ENCODE measurements around the gene PABPC1L. TPM values are rescaled to one million over a fixed set of nuclear protein-coding genes. Genes with fewer than 3 reads are reported as not detected.

The PABPC1L gene
- total and polyA plus RNA-seq, 2 of the 13 experiments (the other 11 are each of a cell fraction or from before 2014, with no cell fraction given): 30.8 to 252 TPM

GRCh38 chr20:44909872-44910689 is at the start of gene PABPC1L (continued):
- TF ChIP-seq, protein P1, sequence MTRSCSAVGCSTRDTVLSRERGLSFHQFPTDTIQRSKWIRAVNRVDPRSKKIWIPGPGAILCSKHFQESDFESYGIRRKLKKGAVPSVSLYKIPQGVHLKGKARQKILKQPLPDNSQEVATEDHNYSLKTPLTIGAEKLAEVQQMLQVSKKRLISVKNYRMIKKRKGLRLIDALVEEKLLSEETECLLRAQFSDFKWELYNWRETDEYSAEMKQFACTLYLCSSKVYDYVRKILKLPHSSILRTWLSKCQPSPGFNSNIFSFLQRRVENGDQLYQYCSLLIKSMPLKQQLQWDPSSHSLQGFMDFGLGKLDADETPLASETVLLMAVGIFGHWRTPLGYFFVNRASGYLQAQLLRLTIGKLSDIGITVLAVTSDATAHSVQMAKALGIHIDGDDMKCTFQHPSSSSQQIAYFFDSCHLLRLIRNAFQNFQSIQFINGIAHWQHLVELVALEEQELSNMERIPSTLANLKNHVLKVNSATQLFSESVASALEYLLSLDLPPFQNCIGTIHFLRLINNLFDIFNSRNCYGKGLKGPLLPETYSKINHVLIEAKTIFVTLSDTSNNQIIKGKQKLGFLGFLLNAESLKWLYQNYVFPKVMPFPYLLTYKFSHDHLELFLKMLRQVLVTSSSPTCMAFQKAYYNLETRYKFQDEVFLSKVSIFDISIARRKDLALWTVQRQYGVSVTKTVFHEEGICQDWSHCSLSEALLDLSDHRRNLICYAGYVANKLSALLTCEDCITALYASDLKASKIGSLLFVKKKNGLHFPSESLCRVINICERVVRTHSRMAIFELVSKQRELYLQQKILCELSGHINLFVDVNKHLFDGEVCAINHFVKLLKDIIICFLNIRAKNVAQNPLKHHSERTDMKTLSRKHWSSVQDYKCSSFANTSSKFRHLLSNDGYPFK (CRISPR knock-in tag; IDR thresholded peaks at IDR 0.05; ENCODE audit: borderline replicate concordance): peak; percentile 71; the same call in 1 of the 2 replicates
- TF ChIP-seq FOSL1 (CRISPR knock-in tag; IDR thresholded peaks at IDR 0.05; ENCODE audit: borderline replicate concordance) (no peak), ZEB1 (IDR thresholded peaks at IDR 0.05; ENCODE audit: insufficient replicate concordance, low read depth) (peak; percentile 92), ZNF350 (CRISPR knock-in tag; IDR thresholded peaks at IDR 0.05; ENCODE audit: borderline replicate concordance, low read depth) (peak; percentile 49; the same call in 1 of the 2 replicates), ZSCAN31 (CRISPR knock-in tag; IDR thresholded peaks at IDR 0.05; ENCODE audit: low read depth) (no peak; the same call in none of the 2 replicates), SUZ12 (IDR thresholded peaks at IDR 0.05; ENCODE audit: low read depth, low read length) (no peak), ZBTB14 (CRISPR knock-in tag; IDR thresholded peaks at IDR 0.05) (peak; percentile 54), ZSCAN9 (CRISPR knock-in tag; IDR thresholded peaks at IDR 0.05; ENCODE audit: borderline replicate concordance) (peak; percentile 84; the same call in 1 of the 2 replicates), HCFC1 (IDR thresholded peaks at IDR 0.05; ENCODE audit: low read depth, low read length) (no peak), ZNF136 (CRISPR knock-in tag; IDR thresholded peaks at IDR 0.05; ENCODE audit: low read depth) (no peak), ZNF562 (CRISPR knock-in tag; IDR thresholded peaks at IDR 0.05; ENCODE audit: borderline replicate concordance) (0 out of 2 replicates have a peak, but pooled peaks have one; percentile 30), ZNF839 (CRISPR knock-in tag; IDR thresholded peaks at IDR 0.05; ENCODE audit: borderline replicate concordance) (0 out of 2 replicates have a peak, but pooled peaks have one; percentile 28), BRD4 (CRISPR knock-in tag; IDR thresholded peaks at IDR 0.05) (peak; percentile 83)
- TF ChIP-seq, protein P2, sequence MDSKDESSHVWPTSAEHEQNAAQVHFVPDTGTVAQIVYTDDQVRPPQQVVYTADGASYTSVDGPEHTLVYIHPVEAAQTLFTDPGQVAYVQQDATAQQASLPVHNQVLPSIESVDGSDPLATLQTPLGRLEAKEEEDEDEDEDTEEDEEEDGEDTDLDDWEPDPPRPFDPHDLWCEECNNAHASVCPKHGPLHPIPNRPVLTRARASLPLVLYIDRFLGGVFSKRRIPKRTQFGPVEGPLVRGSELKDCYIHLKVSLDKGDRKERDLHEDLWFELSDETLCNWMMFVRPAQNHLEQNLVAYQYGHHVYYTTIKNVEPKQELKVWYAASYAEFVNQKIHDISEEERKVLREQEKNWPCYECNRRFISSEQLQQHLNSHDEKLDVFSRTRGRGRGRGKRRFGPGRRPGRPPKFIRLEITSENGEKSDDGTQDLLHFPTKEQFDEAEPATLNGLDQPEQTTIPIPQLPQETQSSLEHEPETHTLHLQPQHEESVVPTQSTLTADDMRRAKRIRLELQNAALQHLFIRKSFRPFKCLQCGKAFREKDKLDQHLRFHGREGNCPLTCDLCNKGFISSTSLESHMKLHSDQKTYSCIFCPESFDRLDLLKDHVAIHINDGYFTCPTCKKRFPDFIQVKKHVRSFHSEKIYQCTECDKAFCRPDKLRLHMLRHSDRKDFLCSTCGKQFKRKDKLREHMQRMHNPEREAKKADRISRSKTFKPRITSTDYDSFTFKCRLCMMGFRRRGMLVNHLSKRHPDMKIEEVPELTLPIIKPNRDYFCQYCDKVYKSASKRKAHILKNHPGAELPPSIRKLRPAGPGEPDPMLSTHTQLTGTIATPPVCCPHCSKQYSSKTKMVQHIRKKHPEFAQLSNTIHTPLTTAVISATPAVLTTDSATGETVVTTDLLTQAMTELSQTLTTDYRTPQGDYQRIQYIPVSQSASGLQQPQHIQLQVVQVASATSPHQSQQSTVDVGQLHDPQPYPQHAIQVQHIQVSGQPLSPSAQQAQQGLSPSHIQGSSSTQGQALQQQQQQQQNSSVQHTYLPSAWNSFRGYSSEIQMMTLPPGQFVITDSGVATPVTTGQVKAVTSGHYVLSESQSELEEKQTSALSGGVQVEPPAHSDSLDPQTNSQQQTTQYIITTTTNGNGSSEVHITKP (CRISPR knock-in tag; IDR thresholded peaks at IDR 0.05; ENCODE audit: low read depth): peak; percentile 42; the same call in 1 of the 2 replicates
- TF ChIP-seq, protein P3, sequence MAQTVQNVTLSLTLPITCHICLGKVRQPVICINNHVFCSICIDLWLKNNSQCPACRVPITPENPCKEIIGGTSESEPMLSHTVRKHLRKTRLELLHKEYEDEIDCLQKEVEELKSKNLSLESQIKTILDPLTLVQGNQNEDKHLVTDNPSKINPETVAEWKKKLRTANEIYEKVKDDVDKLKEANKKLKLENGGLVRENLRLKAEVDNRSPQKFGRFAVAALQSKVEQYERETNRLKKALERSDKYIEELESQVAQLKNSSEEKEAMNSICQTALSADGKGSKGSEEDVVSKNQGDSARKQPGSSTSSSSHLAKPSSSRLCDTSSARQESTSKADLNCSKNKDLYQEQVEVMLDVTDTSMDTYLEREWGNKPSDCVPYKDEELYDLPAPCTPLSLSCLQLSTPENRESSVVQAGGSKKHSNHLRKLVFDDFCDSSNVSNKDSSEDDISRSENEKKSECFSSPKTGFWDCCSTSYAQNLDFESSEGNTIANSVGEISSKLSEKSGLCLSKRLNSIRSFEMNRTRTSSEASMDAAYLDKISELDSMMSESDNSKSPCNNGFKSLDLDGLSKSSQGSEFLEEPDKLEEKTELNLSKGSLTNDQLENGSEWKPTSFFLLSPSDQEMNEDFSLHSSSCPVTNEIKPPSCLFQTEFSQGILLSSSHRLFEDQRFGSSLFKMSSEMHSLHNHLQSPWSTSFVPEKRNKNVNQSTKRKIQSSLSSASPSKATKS (CRISPR knock-in tag; IDR thresholded peaks at IDR 0.05): no peak; the same call in 1 of the 2 replicates

All from HepG2 (cell line).